IgD-negative memory B cell (primary cell): Measurements from ENCODE around the gene LRRC26. TPM values are rescaled to one million over a fixed set of nuclear protein-coding genes. Genes with fewer than 3 reads are reported as not detected.
A peak's percentile ranks its signal among the peaks of the same experiment; 100 is the strongest.

Experiments
- H3K27ac Mint-ChIP-seq, 3 donors: one replicate each; pipeline ENCODE4 v1.8.0; 2020 to 2022; ENCODE audit warnings: mild to moderate bottlenecking in 3 of 3, mixed read lengths in 3 of 3, moderate library complexity in 1 of 3
- H3K27me3 Mint-ChIP-seq: one replicate; pipeline ENCODE4 v1.8.0; 2021; ENCODE audit warnings: mixed read lengths
- H3K36me3 Mint-ChIP-seq: one replicate; pipeline ENCODE4 v1.8.0; 2020; ENCODE audit warnings: mild to moderate bottlenecking, mixed read lengths
- H3K4me1 Mint-ChIP-seq, 3 donors: one replicate each; pipeline ENCODE4 v1.8.0; 2020 to 2022; ENCODE audit warnings: mixed read lengths in 3 of 3, mild to moderate bottlenecking in 1 of 3
- H3K4me3 Mint-ChIP-seq, 4 donors: one replicate each; pipeline ENCODE4 v1.8.0; 2020 to 2022; ENCODE audit warnings: mild to moderate bottlenecking in 4 of 4, mixed read lengths in 4 of 4, moderate library complexity in 3 of 4
- H3K9me3 Mint-ChIP-seq, 3 donors: one replicate each; pipeline ENCODE4 v1.8.0; 2020 to 2021; ENCODE audit warnings: mixed read lengths in 3 of 3, mild to moderate bottlenecking in 1 of 3
- polyA plus RNA-seq: library from polyadenylated mRNA; unstranded; fragments of 300-500 nt; fragmentation: Illumina TruSeq; gene quantifications from one replicate; pipeline ENCODE4 v1.2.3, GENCODE V29; 2021

Gene LRRC26
- polyA plus RNA-seq, 1 donor from 2014 or later, result not detected

DNA sequence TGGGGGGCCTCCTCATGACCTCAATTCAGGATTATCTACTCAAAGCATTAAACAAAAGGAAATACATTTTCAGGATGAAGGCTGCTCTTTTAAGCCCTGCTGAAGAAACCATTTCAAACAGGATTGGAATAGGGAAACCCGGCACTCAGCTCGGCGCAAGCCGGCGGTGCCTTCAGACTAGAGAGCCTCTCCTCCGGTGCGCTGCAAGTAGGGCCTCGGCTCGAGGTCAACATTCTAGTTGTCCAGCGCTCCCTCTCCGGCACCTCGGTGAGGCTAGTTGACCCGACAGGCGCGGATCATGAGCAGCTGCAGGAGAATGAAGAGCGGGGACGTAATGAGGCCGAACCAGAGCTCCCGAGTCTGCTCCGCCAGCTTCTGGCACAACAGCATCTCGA lies 34.9 kb upstream of the LRRC26 start:
- no peaks in the 10 kb centered on the region for H3K36me3 Mint-ChIP-seq
- H3K4me3 Mint-ChIP-seq, result peak overlapping the region; percentile 90 to 96 (median 94)
- no peaks in the 10 kb centered on the region for H3K9me3 Mint-ChIP-seq
- H3K27me3 Mint-ChIP-seq, result no peaks in the 10 kb centered on the region
- H3K27ac Mint-ChIP-seq, result peak overlapping the region; percentile 93 to 96 (median 94)
- H3K4me1 Mint-ChIP-seq, result peaks cover 23 to 24% (median 24%) of the 10 kb centered on the region in 3 donors

DNA sequence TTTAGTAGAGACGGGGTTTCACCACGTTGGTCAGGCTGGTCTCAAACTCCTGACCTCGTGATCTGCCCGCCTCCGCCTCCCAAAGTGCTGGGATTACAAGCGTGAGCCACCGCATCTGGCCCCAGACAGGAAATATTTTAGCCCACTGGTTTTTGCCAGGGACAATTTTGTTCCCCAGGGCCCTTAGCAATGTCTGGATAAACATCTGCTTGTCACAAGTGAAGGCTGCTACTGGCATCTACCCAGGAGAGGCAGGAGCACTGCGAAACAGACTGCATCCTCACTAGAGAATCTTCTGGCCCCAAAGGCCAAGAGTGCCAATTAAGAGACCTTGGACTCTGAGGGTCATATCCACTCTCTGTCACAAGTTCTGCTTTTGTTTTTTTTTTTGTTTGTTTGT lies 33.1 kb upstream of the LRRC26 start:
- H3K9me3 Mint-ChIP-seq, result no peaks in the 10 kb centered on the region
- peaks cover 23 to 24% (median 24%) of the 10 kb centered on the region in 3 donors for H3K4me1 Mint-ChIP-seq
- no peaks in the 10 kb centered on the region for H3K36me3 Mint-ChIP-seq
- H3K4me3 Mint-ChIP-seq, result peak overlapping the region in 3 of 4 donors; percentile 47 to 99 (median 60)
- peak overlapping the region in 1 of 3 donors; percentile 84 for H3K27ac Mint-ChIP-seq
- no peaks in the 10 kb centered on the region for H3K27me3 Mint-ChIP-seq

DNA sequence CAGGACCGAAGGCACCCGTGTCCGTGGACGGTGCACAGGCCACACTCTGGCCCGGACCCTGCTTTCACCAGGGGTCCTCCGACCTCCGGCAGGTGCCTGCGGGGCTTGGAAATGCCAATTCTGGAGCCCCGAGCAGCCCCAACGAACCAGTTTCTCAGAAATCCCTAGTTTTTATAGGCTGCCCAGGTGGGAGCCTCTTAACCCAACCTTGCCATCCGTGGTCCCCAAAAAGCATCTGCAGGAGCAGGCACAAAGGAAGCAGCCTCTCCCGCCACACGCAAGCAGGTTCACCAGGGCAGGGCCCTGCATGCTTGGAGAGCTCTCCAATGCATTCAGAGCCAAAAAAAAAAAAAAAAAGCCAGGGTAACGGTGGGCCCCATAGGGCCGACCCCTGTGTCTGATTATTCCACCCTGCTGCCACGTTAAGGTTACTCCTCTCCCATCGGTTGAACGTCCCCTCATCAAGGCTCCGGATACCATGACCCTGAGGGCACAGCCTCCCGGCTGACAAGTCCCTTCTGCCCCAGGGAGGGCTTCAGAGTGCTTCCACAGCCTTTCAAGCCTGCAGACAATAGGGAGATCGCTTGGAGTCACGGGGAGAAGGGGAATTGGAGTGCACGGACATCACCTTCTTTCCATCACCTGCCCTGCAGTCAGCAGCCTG lies 31.5 kb upstream of the LRRC26 start:
- Mint-ChIP-seq H3K27ac (peak overlapping the region; percentile 84 to 99 (median 94)), H3K36me3 (no peaks in the 10 kb centered on the region)

DNA sequence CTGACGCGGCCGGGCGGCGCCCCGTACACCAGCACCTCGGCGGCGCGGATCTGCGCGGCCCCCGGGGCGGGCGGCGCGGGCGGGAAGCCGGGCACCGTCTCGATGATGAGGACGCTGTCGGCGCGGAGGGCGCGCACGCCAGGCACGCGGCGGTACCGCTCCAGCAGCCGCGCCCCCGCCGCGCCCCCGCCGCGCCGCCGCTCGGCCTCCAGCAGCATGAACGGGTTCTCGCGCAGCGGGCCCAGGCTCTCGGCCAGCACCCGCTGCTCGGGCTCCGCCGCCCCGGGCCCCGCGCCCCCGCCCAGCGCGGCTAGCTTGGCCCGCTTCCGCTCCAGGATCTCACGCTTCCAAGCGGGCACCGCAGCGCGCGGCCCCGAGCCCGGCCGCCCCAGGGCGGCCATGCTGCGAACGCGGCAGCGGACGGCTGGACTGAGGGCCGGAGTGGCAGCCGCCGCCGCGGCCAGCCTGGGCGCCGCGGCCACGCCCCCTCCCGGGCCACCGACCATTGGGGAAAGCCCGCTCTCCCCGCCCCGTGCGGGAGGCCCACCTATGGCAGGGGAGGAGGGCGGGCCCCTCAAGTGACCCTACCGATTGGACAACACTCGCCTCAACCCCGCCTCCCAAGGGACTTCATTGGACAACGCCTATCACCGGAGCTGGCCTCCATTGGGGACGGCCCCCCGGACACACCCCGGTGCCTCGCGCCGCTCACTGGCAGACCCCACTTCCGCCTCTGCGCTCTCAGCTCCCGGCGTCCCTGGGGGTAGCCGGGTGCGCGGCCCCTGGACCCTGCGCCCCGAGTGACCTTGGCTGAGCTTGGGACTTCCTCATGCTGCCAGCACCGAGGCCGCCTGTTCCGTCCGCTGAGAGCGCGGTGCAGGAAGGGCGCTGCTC lies 30.7 kb upstream of the LRRC26 start, which contains the start of gene TPRN:
Gene TPRN, minus strand, starts transcription at position 431 of the 894 bp plus-strand sequence. Its CDS starts 30 bp downstream, at position 401.
- H3K36me3 Mint-ChIP-seq, result no peaks in the 10 kb centered on the region
- peaks cover 12 to 16% (median 15%) of the 10 kb centered on the region in 3 donors for H3K4me1 Mint-ChIP-seq
- H3K9me3 Mint-ChIP-seq, result no peaks in the 10 kb centered on the region
- H3K27ac Mint-ChIP-seq, result peak within 1 kb of the TSS; percentile 84 to 99 (median 94)
- H3K27me3 Mint-ChIP-seq, result no peaks in the 10 kb centered on the region
- H3K4me3 Mint-ChIP-seq, result peak within 1 kb of the TSS; percentile 86 to 99 (median 92)

More for the DNA sequence above, 31.5 kb upstream of the LRRC26 start:
- Mint-ChIP-seq H3K4me3 (peak overlapping the region; percentile 86 to 99 (median 92)), H3K27me3 (no peaks in the 10 kb centered on the region), H3K9me3 (no peaks in the 10 kb centered on the region), H3K4me1 (peaks cover 15 to 19% (median 15%) of the 10 kb centered on the region in 3 donors)

DNA sequence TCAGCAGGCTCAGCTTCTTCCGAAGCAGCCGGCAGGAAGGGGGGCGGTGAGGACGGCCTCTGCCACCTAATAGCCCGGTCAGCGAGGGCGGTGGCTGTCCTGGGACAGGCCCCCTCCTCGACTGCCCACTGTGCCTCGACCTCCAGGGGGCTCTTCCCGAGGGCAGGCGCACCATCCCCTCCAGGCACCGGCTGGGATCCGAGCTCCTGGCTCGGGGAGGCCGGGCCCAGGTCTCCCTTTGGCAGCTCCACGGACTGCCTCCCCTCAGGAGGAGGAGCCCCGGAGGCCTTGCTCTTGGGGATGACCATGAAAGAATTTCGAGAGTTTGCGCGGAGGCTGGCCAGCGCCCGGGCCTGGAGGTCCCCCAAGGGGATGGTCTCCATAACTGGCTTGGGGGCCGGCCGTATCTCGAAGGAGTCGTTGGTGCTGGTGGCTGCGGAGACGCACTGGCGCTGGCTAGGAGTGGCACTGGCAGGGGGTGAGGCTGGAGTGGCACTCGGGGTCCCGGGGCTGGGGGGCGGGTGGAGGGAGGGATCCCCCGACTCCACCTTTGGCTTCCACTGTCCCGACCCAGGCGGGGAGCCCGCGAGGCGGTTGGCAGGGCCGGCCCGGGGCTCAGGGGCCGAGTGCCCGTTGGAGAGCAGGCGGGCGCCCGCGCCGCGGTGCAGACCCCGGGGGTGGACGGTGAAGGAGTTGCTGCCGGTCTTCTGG lies 29.7 kb upstream of the LRRC26 start:
- Mint-ChIP-seq H3K4me1 (peaks cover 11 to 15% (median 12%) of the 10 kb centered on the region in 3 donors), H3K27ac (peak overlapping the region in 1 of 3 donors; percentile 17), H3K36me3 (no peaks in the 10 kb centered on the region), H3K27me3 (no peaks in the 10 kb centered on the region), H3K9me3 (no peaks in the 10 kb centered on the region), H3K4me3 (peak overlapping the region; percentile 61 to 92 (median 76))

DNA sequence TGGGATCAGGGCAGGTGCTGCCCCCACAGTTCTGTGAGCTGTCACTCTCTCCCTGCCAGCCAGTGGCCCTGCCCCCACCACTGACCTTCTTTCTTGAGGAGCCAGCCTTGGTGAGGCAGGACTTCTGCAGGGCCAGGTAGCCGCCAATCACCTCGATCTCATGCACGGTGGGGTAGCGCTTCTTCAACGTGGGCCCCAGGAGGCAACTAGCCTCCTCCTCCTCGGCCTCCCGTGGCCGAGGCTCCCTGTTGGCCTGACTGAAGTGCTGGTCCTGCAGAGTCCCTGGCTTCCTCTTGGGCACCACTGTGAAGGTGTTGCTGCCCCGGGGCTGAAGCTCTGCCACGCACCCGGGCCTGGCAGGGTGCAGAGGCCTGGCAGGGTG lies 29.0 kb upstream of the LRRC26 start:
- peaks cover 8 to 9% (median 9%) of the 10 kb centered on the region in 3 donors for H3K4me1 Mint-ChIP-seq
- no peak overlapping the region for H3K27ac Mint-ChIP-seq
- H3K36me3 Mint-ChIP-seq, result no peaks in the 10 kb centered on the region
- H3K9me3 Mint-ChIP-seq, result no peaks in the 10 kb centered on the region
- no peaks in the 10 kb centered on the region for H3K27me3 Mint-ChIP-seq
- H3K4me3 Mint-ChIP-seq, result peak overlapping the region in 1 of 4 donors; percentile 57

DNA sequence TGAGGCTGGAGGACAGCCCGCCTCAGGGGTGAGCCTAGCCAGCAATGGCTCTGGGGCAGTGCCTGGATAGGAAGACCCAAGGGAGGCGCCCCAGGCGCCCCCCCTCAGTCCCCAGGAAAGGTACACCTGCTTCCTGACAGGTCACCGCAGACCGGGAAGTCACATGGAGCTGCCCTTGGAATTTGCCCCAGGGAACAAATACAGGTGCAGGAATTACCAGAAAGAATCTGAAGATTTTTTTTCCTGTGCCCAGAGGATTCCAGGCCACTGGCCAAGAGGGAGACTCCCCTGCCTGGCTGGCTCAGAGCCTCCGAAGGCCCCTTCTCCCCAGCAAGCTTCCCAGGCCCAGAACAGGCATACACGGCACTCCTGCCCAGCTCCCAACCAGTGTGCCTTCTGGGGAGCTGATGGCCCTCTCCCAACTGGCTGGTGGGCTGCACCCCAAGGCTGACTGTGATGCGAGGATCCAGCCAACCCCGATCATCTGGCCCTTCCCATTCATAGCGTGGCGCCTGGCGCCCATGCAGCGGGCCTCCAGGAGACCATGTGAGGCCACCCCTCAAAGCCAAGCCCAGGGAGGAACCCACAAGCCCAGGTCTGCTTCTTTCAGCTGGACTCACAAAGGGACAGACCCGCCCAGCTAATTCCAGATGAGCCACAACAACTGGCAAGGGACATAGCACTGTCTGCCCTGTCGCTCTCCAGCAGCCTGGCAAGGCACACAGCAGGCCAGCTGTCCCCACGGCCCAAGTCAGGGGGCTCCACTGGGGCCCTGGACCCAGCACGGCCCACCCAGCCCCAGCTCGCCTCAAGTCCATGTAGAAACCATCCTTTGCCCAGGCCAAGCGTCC lies 28.4 kb upstream of the LRRC26 start:
- no peaks in the 10 kb centered on the region for H3K36me3 Mint-ChIP-seq

DNA sequence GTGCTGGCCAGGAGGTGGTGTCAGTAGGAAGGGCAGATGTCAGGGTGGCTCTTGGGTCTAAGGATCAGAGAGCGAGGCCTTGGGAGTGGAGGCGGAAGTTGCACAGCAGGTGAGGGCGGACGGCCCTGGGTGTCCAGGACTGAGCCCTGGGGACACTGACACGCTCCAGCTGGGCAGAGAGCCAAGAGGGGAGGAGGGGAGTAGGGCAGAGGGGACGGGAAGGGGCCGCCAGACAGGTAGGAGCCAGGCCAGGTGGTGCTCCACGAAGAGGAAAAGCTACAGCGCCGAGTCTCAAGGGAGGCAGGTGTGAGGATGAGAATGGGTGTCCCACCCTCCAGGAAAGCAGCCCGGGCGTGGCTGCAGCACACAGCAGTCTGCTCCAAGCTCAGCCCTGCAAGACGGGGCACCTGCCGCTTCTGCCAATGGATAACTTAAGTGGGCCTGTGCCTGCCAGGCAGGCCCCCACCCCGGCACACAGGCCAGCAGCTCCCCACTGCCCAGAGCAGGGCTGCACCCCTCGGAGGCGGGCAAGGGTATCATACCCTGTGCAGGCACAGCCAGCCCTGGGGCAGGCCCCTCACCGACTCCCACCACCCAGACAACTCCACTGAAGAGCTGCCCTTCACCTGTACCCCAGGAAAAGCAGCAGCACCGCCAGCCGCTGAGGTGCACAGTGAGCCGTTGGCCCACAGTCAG lies 25.8 kb upstream of the LRRC26 start:
- Mint-ChIP-seq H3K9me3 (no peaks in the 10 kb centered on the region), H3K4me1 (peaks cover 0 to 1% (median under 1%) of the 10 kb centered on the region in 3 donors), H3K4me3 (peak overlapping the region in 2 of 4 donors; percentile 39 to 63)

More for the DNA sequence above, 28.4 kb upstream of the LRRC26 start:
- Mint-ChIP-seq H3K27ac (peak overlapping the region in 1 of 3 donors; percentile 39), H3K9me3 (no peaks in the 10 kb centered on the region), H3K27me3 (no peaks in the 10 kb centered on the region), H3K4me3 (peak overlapping the region in 2 of 4 donors; percentile 4 to 57), H3K4me1 (peaks cover 8 to 9% (median 9%) of the 10 kb centered on the region in 3 donors)

DNA sequence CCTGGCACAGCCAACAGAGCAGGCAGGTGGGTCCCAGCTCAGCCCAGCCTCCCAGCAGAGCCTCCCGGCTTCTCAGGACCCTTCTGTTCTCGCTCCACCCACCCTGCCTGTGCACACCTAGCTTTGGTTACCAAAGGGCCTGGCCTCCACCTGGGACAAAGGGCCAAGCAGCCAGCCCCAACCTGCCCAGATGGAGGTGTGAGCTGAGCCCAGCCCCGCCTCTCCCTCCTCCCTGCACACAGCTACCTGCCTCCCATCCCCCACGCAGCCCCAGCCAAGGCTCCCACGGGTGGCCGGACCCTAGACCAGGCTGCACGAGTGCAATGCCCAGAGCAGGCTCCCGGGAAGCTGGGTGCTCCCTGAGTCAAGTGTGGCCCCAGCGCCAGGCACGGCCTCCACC lies 25.1 kb upstream of the LRRC26 start:
- H3K4me1 Mint-ChIP-seq, result peaks cover 0 to 4% (median 0%) of the 10 kb centered on the region in 3 donors
- H3K4me3 Mint-ChIP-seq, result peak overlapping the region in 1 of 4 donors; percentile 63
- peak overlapping the region in 1 of 3 donors; percentile 80 for H3K27ac Mint-ChIP-seq
- H3K27me3 Mint-ChIP-seq, result no peaks in the 10 kb centered on the region
- no peaks in the 10 kb centered on the region for H3K9me3 Mint-ChIP-seq
- no peaks in the 10 kb centered on the region for H3K36me3 Mint-ChIP-seq

More for the DNA sequence above, 25.8 kb upstream of the LRRC26 start:
- peak overlapping the region in 1 of 3 donors; percentile 80 for H3K27ac Mint-ChIP-seq
- H3K27me3 Mint-ChIP-seq, result no peaks in the 10 kb centered on the region
- no peaks in the 10 kb centered on the region for H3K36me3 Mint-ChIP-seq

DNA sequence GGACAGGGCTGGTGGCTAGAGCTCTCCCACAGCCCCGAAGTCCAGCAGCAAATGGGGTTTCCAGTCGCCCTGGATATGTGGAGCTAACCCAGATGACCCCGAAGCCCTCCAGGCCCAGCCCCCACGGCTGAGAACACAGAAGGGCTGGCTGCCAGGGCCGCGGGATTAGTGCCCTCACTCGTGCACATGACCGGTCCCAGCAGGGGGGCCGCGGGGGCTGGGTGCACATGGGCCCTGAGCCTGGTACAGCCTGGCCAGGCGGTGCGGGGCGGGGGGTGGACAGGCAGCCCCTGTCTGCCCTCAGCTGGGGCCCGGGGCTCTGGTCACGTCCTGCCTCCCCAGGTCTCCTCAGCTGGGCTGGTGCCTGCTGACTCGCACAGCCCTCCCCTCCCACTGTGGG lies 24.5 kb upstream of the LRRC26 start:
- H3K4me1 Mint-ChIP-seq, result peaks cover 0 to 7% (median under 1%) of the 10 kb centered on the region in 3 donors
- H3K27me3 Mint-ChIP-seq, result no peaks in the 10 kb centered on the region
- no peak overlapping the region for H3K27ac Mint-ChIP-seq
- H3K4me3 Mint-ChIP-seq, result no peak overlapping the region
- no peaks in the 10 kb centered on the region for H3K9me3 Mint-ChIP-seq
- H3K36me3 Mint-ChIP-seq, result no peaks in the 10 kb centered on the region

DNA sequence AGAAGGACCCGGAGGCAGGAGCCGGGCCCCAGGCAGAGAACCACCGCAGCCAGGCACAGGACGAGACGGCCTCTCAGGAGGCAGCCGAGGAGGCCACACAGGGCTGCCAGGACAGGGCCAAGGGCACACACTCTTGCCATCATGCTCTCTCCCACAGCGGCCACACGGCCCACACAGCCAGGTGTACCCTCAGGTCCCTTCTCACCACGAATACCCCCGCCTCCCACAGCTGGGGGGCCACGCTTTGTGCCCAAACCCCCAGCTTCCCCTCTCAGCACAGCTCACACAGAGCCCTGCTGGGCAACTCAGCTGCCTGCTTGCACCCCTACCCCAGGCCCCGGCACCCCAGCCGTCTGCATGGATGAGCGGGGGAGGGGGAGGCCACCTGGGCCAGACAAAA lies 23.9 kb upstream of the LRRC26 start:
- Mint-ChIP-seq H3K27me3 (no peaks in the 10 kb centered on the region), H3K9me3 (no peaks in the 10 kb centered on the region), H3K27ac (no peak overlapping the region), H3K36me3 (no peaks in the 10 kb centered on the region), H3K4me3 (no peak overlapping the region), H3K4me1 (peaks cover 0 to 11% (median 5%) of the 10 kb centered on the region in 3 donors)

DNA sequence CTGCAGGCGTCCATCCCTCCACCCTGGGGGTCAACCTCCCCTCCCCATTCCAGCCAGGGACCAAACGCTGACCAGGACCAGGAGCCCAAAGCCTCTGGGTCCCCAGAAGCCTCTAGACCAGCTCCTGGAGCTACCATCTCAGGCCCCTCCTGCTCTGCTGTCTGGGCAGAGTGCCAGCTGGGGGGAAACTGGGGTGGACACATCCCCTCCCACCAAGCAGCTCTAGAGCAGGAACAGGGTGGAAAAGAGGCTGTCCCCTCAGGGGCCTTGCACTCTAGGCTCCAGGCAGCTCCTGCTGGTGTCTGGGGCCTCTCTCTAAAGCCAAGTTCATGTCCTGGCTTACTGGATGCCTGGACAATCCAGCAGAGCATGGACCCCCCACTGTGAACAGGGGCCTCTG lies 23.0 kb upstream of the LRRC26 start:
- H3K9me3 Mint-ChIP-seq, result no peaks in the 10 kb centered on the region
- no peak overlapping the region for H3K4me3 Mint-ChIP-seq
- peaks cover 4 to 12% (median 5%) of the 10 kb centered on the region in 3 donors for H3K4me1 Mint-ChIP-seq
- H3K27me3 Mint-ChIP-seq, result no peaks in the 10 kb centered on the region
- no peaks in the 10 kb centered on the region for H3K36me3 Mint-ChIP-seq
- no peak overlapping the region for H3K27ac Mint-ChIP-seq

DNA sequence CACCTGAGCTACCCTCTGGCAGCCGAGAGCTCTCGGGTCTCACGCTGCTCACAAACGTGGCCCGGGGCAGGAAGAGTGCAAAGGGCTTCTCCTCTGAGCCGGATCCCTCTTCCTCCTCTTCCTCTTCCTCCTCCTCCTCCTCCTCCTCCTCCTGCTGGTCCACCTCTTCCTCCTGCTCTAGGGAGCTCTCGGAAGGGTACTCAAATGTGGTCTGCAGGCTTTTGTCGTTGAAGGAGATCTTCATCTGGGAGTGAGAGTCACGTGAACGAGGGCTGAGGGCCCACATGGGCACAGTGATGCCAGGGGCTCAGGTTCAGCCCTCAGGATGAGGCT lies 22.6 kb upstream of the LRRC26 start:
- Mint-ChIP-seq H3K9me3 (no peaks in the 10 kb centered on the region), H3K36me3 (no peaks in the 10 kb centered on the region), H3K4me1 (peaks cover 4 to 16% (median 7%) of the 10 kb centered on the region in 3 donors), H3K4me3 (no peak overlapping the region), H3K27ac (no peak overlapping the region), H3K27me3 (no peaks in the 10 kb centered on the region)
